K562 (cell line): Measurements from ENCODE around the gene ZNF280D. TPM values are rescaled to one million over a fixed set of nuclear protein-coding genes. Genes with fewer than 3 reads are reported as not detected.

Source experiments
- ATAC-seq: fragments of 200-7000 bp; cut with Tn5 transposase; 3 replicates; pipeline ENCODE4 v1.9.1; 2020; ENCODE audit warnings: moderate library complexity
- BruUV-seq: library from RNA; stranded (reverse); fragments of 400-500 nt; replicated peaks from 2 replicates; lab custom pipeline; 2021; lab: Mats Ljungman, UMichigan
- CTCF ChIA-PET: fragments of 300-600 bp; formaldehyde crosslinking; extraction: SDS; loops from one replicate; lab custom pipeline; 2021; ENCODE audit warnings: low intra/inter-chr PET ratio; lab: Yijun Ruan, JAX
- POLR2A ChIA-PET: fragments of 300-600, 350-650 bp; sonication (Branson Sonifier 250); formaldehyde crosslinking; extraction: SDS; loops from one replicate; lab custom pipeline; 2021; ENCODE audit warnings: antibody characterized with exemption, inconsistent platforms; lab: Yijun Ruan, JAX
- DNase-seq, 4 experiments: peaks; one replicate each; pipeline versions ENCODE4 v3.0.0 to v3.0.0-alpha.2; 2011 to 2018; ENCODE audit warnings: low spot score in 3 of 4, mixed read lengths in 3 of 4; ENCODE audit errors: extremely low read depth in 1 of 4
- FAIRE-seq: peaks from 2 replicates; lab custom pipeline; 2011; peaks lifted over from hg19 to GRCh38; lab: Jason Lieb, UNC
- H2AFZ ChIP-seq: 2 replicates; pipeline ENCODE4 v1.6.0; 2011; ENCODE audit warnings: low read depth, low read length, control low read depth, inconsistent platforms
- H3K27ac ChIP-seq: fragments of 200-600 bp; 3 replicates; pipeline ENCODE4 v1.8.0; 2011; ENCODE audit warnings: low read depth, mild to moderate bottlenecking, control low read depth, inconsistent platforms, low read length, moderate library complexity, mixed read lengths; ENCODE audit errors: extremely low read depth
- H3K27me3 ChIP-seq, 2 experiments: fragments of 300-600 bp in 1 of 2; 2 replicates in 1 of 2; 3 replicates in 1 of 2; pipeline versions ENCODE4 v1.6.0 to v1.8.0; 2011; ENCODE audit warnings: inconsistent platforms in 2 of 2, low read length in 2 of 2, mild to moderate bottlenecking in 1 of 2, mixed read lengths in 1 of 2, moderate library complexity in 1 of 2; ENCODE audit not compliant: control insufficient read depth in 2 of 2, insufficient read depth in 2 of 2
- H3K36me3 ChIP-seq: fragments of 300-600 bp; 3 replicates; pipeline ENCODE4 v1.8.0; 2011; ENCODE audit warnings: mild to moderate bottlenecking, low read length, inconsistent platforms; ENCODE audit not compliant: control insufficient read depth, insufficient read depth
- H3K4me1 ChIP-seq, 2 experiments: fragments of 200-600 bp in 1 of 2; replicated peaks in 1 of 2; 2 replicates in 1 of 2; 3 replicates in 1 of 2; pipeline versions ENCODE4 v1.5.1 to v1.8.0; 2011; ENCODE audit warnings: inconsistent platforms in 2 of 2, low read length in 2 of 2, mild to moderate bottlenecking in 1 of 2, mixed read lengths in 1 of 2, moderate library complexity in 1 of 2; ENCODE audit not compliant: control insufficient read depth in 2 of 2, insufficient read depth in 2 of 2
- H3K4me2 ChIP-seq: 2 replicates; pipeline ENCODE4 v1.6.1; 2011; ENCODE audit warnings: low read length, control low read depth, inconsistent platforms, mixed read lengths; ENCODE audit not compliant: insufficient read depth
- H3K4me3 ChIP-seq: fragments of 200-600 bp; sonication (generic), shearing (Covaris generic); 2 replicates; pipeline ENCODE4 v1.5.1; 2016; ENCODE audit warnings: control low read depth, inconsistent platforms
- H3K79me2 ChIP-seq: fragments of 200-600 bp; 3 replicates; pipeline ENCODE4 v1.8.0; 2011; ENCODE audit warnings: low read length, inconsistent platforms; ENCODE audit not compliant: control insufficient read depth, insufficient read depth
- H3K9ac ChIP-seq, 2 experiments: 2 replicates each; pipeline versions ENCODE4 v1.6.0 to v1.6.1; 2011; ENCODE audit warnings: low read depth in 2 of 2, low read length in 2 of 2, control low read depth in 1 of 2, inconsistent platforms in 1 of 2, mild to moderate bottlenecking in 1 of 2, mixed read lengths in 1 of 2; ENCODE audit not compliant: insufficient read depth in 1 of 2
- H3K9me1 ChIP-seq: one replicate; pipeline ENCODE4 v1.6.0; 2011; ENCODE audit warnings: inconsistent platforms, mild to moderate bottlenecking, low read length, moderate library complexity; ENCODE audit not compliant: control insufficient read depth, insufficient read depth
- H3K9me3 ChIP-seq: replicated peaks from 2 replicates; pipeline ENCODE4 v1.5.1; 2011; ENCODE audit warnings: low read depth, low read length, inconsistent platforms; ENCODE audit not compliant: control insufficient read depth, insufficient read depth
- H4K20me1 ChIP-seq: replicated peaks from 2 replicates; pipeline ENCODE4 v1.6.1; 2011; ENCODE audit warnings: low read length, inconsistent platforms, mixed read lengths; ENCODE audit not compliant: control insufficient read depth, insufficient read depth
- ARID3B ChIP-seq: fragments of 250-450 bp; sonication (Bioruptor Pico); IDR thresholded peaks from 2 replicates; pipeline ENCODE4 v1.4.0; 2020; ENCODE audit warnings: borderline replicate concordance
- ILK ChIP-seq: fragments of 450-650 bp; IDR thresholded peaks from 2 replicates; pipeline ENCODE4 v1.6.1; 2016; ENCODE audit warnings: missing genetic modification characterization, low read depth, mild to moderate bottlenecking, missing compliant biosample characterization, moderate library complexity, borderline replicate concordance
- TRIM25 ChIP-seq: fragments of 450-650 bp; IDR thresholded peaks from 2 replicates; pipeline ENCODE4 v1.7.0; 2016; ENCODE audit warnings: borderline replicate concordance
- XRCC3 ChIP-seq: fragments of 450-650 bp; IDR thresholded peaks from 2 replicates; pipeline ENCODE4 v1.6.1; 2017; ENCODE audit warnings: mild to moderate bottlenecking, moderate library complexity
- WGBS: fragments of 100-300 bp; shearing (Covaris generic); methylation state at CpG from one replicate; pipeline ENCODE4 v1.1.6; 2016; ENCODE audit warnings: low coverage, mixed read lengths; ENCODE audit not compliant: insufficient coverage; ENCODE audit errors: missing lambda C conversion rate; 5-methylcytosine and 5-hydroxymethylcytosine counted together
- in situ Hi-C: fragments of 300-500 bp; cut with MboI; formaldehyde crosslinking; loops from 4 replicates; pipeline ENCODE4 v1.15.0; 2018; ENCODE audit warnings: inconsistent platforms, mixed read lengths
- intact Hi-C: fragments of 100-400 bp; cut with micrococcal nuclease; formaldehyde crosslinking; loops from 2 replicates; pipeline ENCODE4 v1.14.2; 2022
- polyA plus RNA-seq, 8 experiments: library from polyadenylated mRNA; depleted of rRNA in 4 of 8; stranded (reverse) in 5 of 8; unstranded in 3 of 8; fragments of >200 nt; fragmentation: Nextera tagmentation in 2 of 8; fragmentation: Illumina TruSeq in 1 of 8; extraction: Ambion mirVana in 2 of 8; extraction: Trizol in 1 of 8; gene quantifications; 2 replicates each; pipeline versions ENCODE4 v1.2.1 to v1.2.3, GENCODE V29; 2011 to 2014; ENCODE audit warnings: inconsistent platforms in 1 of 8, missing spikeins in 1 of 8
- total RNA-seq, 7 experiments: library from RNA; depleted of rRNA in 6 of 7; stranded (reverse); fragments of >200 nt in 6 of 7; fragmentation: Illumina TruSeq in 2 of 7; extraction: Trizol in 2 of 7; gene quantifications; 2 replicates each; pipeline versions ENCODE4 v1.2.1 to v1.2.3, GENCODE V29; 2011 to 2021; ENCODE audit warnings: low replicate concordance in 1 of 7

ZNF280D gene
- total and polyA plus RNA-seq, 9 of the 15 experiments (the other 6 are each of a cell fraction or from before 2014, with no cell fraction given) = 8.3 to 21.8 (median 18.4) TPM

- Histone ChIP-seq H3K4me2 (no peak overlapping the region), H3K9me3 (no peaks in the 10 kb centered on the region), H3K4me3 (no peak overlapping the region), H2AFZ (peak overlapping the region; percentile 24; the same call in 1 of the 2 replicates), H3K9ac (no peak overlapping the region), H4K20me1 (no peaks in the 10 kb centered on the region), H3K36me3 (no peaks in the 10 kb centered on the region), H3K27me3 (no peaks in the 10 kb centered on the region), H3K79me2 (no peaks in the 10 kb centered on the region), H3K9me1 (no peaks in the 10 kb centered on the region), H3K4me1 (peaks cover 3 to 40% of the 10 kb centered on the region in 2 experiments; a peak in 3 of 5 replicates), H3K27ac (no peak overlapping the region)
- TF ChIP-seq ARID3B (CRISPR knock-in tag) (no peak), ILK (tag) (no peak), XRCC3 (no peak), TRIM25 (no peak)
- intact Hi-C loops (loop anchor here (5.0 to 10.0 kb wide), 2 partner anchors 63 to 125 kb away; no protein-coding TSS in a partner anchor), in situ Hi-C loops (no loop called here)
- FAIRE-seq (no peak), DNase-seq (no peak), ATAC-seq (peak; percentile 54; the same call in 2 of the 3 replicates)
- WGBS = 39% methylated on average over 4 of the region's 4 CpGs
- CTCF ChIA-PET = no interaction called here
- BruUV-seq = no TSS peak
- POLR2A ChIA-PET = interaction anchor here (2.9 kb wide), 1 partner anchor 19 kb away, joined by 15 read pairs; no protein-coding TSS in a partner anchor
Observed at GRCh38 chr15:56739474-56739873, 6.2 kb upstream of the ZNF280D start.
